MM.1S (cell line): Measurements from ENCODE around the gene SPRR3.

Experiments used
- DNase-seq: peaks from one replicate; pipeline ENCODE4 v3.0.0-alpha.2; 2015
- H2AFZ ChIP-seq: fragments of 300-600 bp; sonication (generic); 2 replicates; pipeline ENCODE4 v1.6.0; 2016; ENCODE audit warnings: antibody characterized with exemption, low read length
- H3F3A ChIP-seq: fragments of 300-600 bp; sonication (generic); 2 replicates; pipeline ENCODE4 v1.6.1; 2016; ENCODE audit warnings: mild to moderate bottlenecking, antibody characterized with exemption, low read length, moderate library complexity, mixed read lengths; ENCODE audit not compliant: insufficient read depth
- H3K27ac ChIP-seq: fragments of 300-600 bp; sonication (generic); 2 replicates; pipeline ENCODE4 v1.5.1; 2016; ENCODE audit warnings: mild to moderate bottlenecking, low read length
- H3K27me3 ChIP-seq: fragments of 300-600 bp; sonication (generic); replicated peaks from 2 replicates; pipeline ENCODE4 v1.6.0; 2016; ENCODE audit warnings: low read length; ENCODE audit not compliant: insufficient read depth
- H3K36me3 ChIP-seq: fragments of 300-600 bp; sonication (generic); replicated peaks from 2 replicates; pipeline ENCODE4 v1.6.1; 2016; ENCODE audit warnings: mild to moderate bottlenecking, low read length, mixed read lengths; ENCODE audit not compliant: insufficient read depth
- H3K4me1 ChIP-seq: fragments of 300-600 bp; sonication (generic); 2 replicates; pipeline ENCODE4 v1.6.1; 2016; ENCODE audit warnings: low read length, mixed read lengths
- H3K4me2 ChIP-seq: fragments of 300-600 bp; sonication (generic); 2 replicates; pipeline ENCODE4 v1.6.0; 2016; ENCODE audit warnings: low read depth, low read length
- H3K4me3 ChIP-seq: fragments of 300-600 bp; sonication (generic); 2 replicates; pipeline ENCODE4 v1.5.1; 2016; ENCODE audit warnings: low read length, mixed read lengths
- H3K79me2 ChIP-seq: fragments of 300-600 bp; sonication (generic); 2 replicates; pipeline ENCODE4 v1.6.1; 2016; ENCODE audit warnings: mixed run types, low read length, mixed read lengths
- H3K9ac ChIP-seq: fragments of 300-600 bp; sonication (generic); 2 replicates; pipeline ENCODE4 v1.6.1; 2016; ENCODE audit warnings: low read length, mixed read lengths
- H3K9me2 ChIP-seq: fragments of 300-600 bp; sonication (generic); replicated peaks from 2 replicates; pipeline ENCODE4 v1.6.1; 2016; ENCODE audit warnings: mild to moderate bottlenecking, low read length, mixed read lengths; ENCODE audit not compliant: insufficient read depth
- H3K9me3 ChIP-seq: fragments of 300-600 bp; sonication (generic); replicated peaks from 2 replicates; pipeline ENCODE4 v1.6.1; 2016; ENCODE audit warnings: mild to moderate bottlenecking, low read length, mixed read lengths; ENCODE audit not compliant: insufficient read depth
- H4K20me1 ChIP-seq: fragments of 300-600 bp; sonication (generic); 2 replicates; pipeline ENCODE4 v1.6.1; 2016; ENCODE audit warnings: mild to moderate bottlenecking, low read length, moderate library complexity, mixed read lengths; ENCODE audit not compliant: insufficient read depth
- CTCF ChIP-seq: fragments of 300-600 bp; sonication (generic); IDR thresholded peaks from 2 replicates; pipeline ENCODE4 v1.5.1; 2016; ENCODE audit warnings: antibody characterized with exemption, low read length, mixed read lengths
- EZH2 ChIP-seq: fragments of 300-600 bp; sonication (generic); optimal IDR thresholded peaks from 2 replicates; pipeline ENCODE3; 2017; ENCODE audit warnings: low read depth, mild to moderate bottlenecking, antibody characterized with exemption, low read length, mixed read lengths
- EZH2phosphoT487 ChIP-seq: fragments of 300-600 bp; sonication (generic); IDR thresholded peaks from 2 replicates; pipeline ENCODE4 v1.6.1; 2018; ENCODE audit warnings: antibody characterized with exemption, low read length

SPRR3 gene

GRCh38 chr1:153025797-153026196 is 24.2 kb downstream of the SPRR3 start:
- Histone ChIP-seq H3K4me3 (no peak overlapping the region), H3K36me3 (no peaks in the 10 kb centered on the region), H2AFZ (no peak overlapping the region), H3K4me2 (no peak overlapping the region), H3F3A (no peaks in the 10 kb centered on the region), H3K27ac (no peak overlapping the region), H4K20me1 (no peaks in the 10 kb centered on the region), H3K4me1 (no peaks in the 10 kb centered on the region), H3K9me2 (no peaks in the 10 kb centered on the region), H3K79me2 (no peaks in the 10 kb centered on the region), H3K27me3 (no peaks in the 10 kb centered on the region), H3K9me3 (no peaks in the 10 kb centered on the region), H3K9ac (no peak overlapping the region)
- DNase-seq = no peak
- TF ChIP-seq EZH2phosphoT487 = no peak
- TF ChIP-seq CTCF = no peak
- no peak for TF ChIP-seq EZH2

DNA sequence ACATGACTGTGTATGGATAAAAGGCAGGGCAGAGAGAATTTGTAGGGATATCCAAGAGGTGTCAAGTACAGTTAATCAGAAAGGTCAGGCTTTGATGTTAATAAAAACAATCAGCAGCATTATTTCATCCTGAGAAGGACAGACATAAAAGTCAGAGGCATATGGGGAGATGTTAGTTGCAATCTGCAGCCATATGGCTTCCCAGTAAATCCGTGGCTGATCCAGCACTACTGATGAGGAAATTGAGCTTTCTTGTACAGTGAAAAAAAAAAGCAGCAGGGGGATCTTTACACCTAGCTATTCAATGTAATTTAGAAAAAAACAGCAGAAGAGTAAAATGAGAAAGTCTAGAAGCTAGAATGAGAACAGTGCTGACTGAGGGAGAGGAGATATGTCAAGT is 27.2 kb downstream of the SPRR3 start:
- Histone ChIP-seq H3K4me1 (no peaks in the 10 kb centered on the region), H3K9me3 (no peaks in the 10 kb centered on the region), H4K20me1 (no peaks in the 10 kb centered on the region), H3K4me2 (no peak overlapping the region), H3K9ac (no peak overlapping the region), H3F3A (no peaks in the 10 kb centered on the region), H3K36me3 (no peaks in the 10 kb centered on the region), H3K79me2 (no peaks in the 10 kb centered on the region), H3K27ac (no peak overlapping the region), H3K27me3 (no peaks in the 10 kb centered on the region), H3K4me3 (no peak overlapping the region), H2AFZ (no peak overlapping the region), H3K9me2 (no peaks in the 10 kb centered on the region)
- DNase-seq = no peak
- TF ChIP-seq EZH2 = no peak
- TF ChIP-seq EZH2phosphoT487 = no peak
- TF ChIP-seq CTCF = no peak

GRCh38 chr1:153030895-153031294 is 29.3 kb downstream of the SPRR3 start, which contains the start of gene SPRR1B:
TSS of gene SPRR1B (plus strand) at chr1:153031203. CDS start at chr1:153032346, 1,143 bp downstream.
- TF ChIP-seq EZH2phosphoT487 (no peak), CTCF (no peak), EZH2 (no peak)

More at GRCh38 chr1:153030895-153031294, 29.3 kb downstream of the SPRR3 start, which contains the start of gene SPRR1B:
- Histone ChIP-seq H3K36me3 (no peaks in the 10 kb centered on the region), H3K9ac (no peak within 1 kb of the TSS), H3K4me2 (no peak within 1 kb of the TSS), H3K27me3 (no peaks in the 10 kb centered on the region), H3K4me3 (no peak within 1 kb of the TSS), H3F3A (no peaks in the 10 kb centered on the region), H3K4me1 (no peaks in the 10 kb centered on the region), H3K9me2 (no peaks in the 10 kb centered on the region), H4K20me1 (no peaks in the 10 kb centered on the region), H3K9me3 (no peaks in the 10 kb centered on the region), H2AFZ (no peak within 1 kb of the TSS), H3K79me2 (no peaks in the 10 kb centered on the region), H3K27ac (no peak within 1 kb of the TSS)
- DNase-seq = no peak
